IMR-90 (cell line): ENCODE results near the gene SLF2. TPM values are rescaled to one million over a fixed set of nuclear protein-coding genes. Genes with fewer than 3 reads are reported as not detected.
A peak's percentile ranks its signal among the peaks of the same experiment; 100 is the strongest.

ENCODE experiments used
- ATAC-seq: fragments of 200-7000 bp; cut with Tn5 transposase; 2 replicates; pipeline ENCODE4 v1.9.1; 2020; ENCODE audit warnings: low read depth, mild to moderate bottlenecking, moderate library complexity
- BruUV-seq: library from RNA; stranded (reverse); fragments of 400-500 nt; replicated peaks from 2 replicates; lab custom pipeline; 2021; lab: Mats Ljungman, UMichigan
- CTCF ChIA-PET: fragments of 300-600 bp; formaldehyde crosslinking; extraction: SDS; loops from one replicate; lab custom pipeline; 2021; ENCODE audit warnings: antibody characterized with exemption; lab: Yijun Ruan, JAX
- POLR2A ChIA-PET: fragments of 300-600 bp; sonication (Branson Sonifier 250); formaldehyde crosslinking; loops from one replicate; lab custom pipeline; 2022; ENCODE audit warnings: antibody characterized with exemption; ENCODE audit not compliant: unreplicated experiment; lab: Charles Lee
- DNase-seq: peaks from one replicate; pipeline ENCODE4 v3.0.0; 2013
- H2AFZ ChIP-seq: replicated peaks from 2 replicates; pipeline ENCODE3; 2013; ENCODE audit warnings: low read length, mild to moderate bottlenecking; ENCODE audit not compliant: poor library complexity
- H2AK5ac ChIP-seq: 2 replicates; pipeline ENCODE4 v1.6.1; 2013; ENCODE audit warnings: low read depth, low read length, inconsistent platforms
- H2AK9ac ChIP-seq: replicated peaks from 2 replicates; pipeline ENCODE3; 2013; ENCODE audit warnings: mild to moderate bottlenecking, low read depth, low read length, moderate library complexity; ENCODE audit not compliant: poor library complexity
- H2BK120ac ChIP-seq: 2 replicates; pipeline ENCODE4 v1.6.1; 2013; ENCODE audit warnings: low read depth, low read length, inconsistent platforms
- H2BK15ac ChIP-seq: 3 replicates; pipeline ENCODE4 v1.6.1; 2013; ENCODE audit warnings: low read depth, low read length, inconsistent platforms
- H2BK20ac ChIP-seq: 2 replicates; pipeline ENCODE4 v1.6.1; 2013; ENCODE audit warnings: low read depth, mild to moderate bottlenecking, inconsistent platforms, low read length, moderate library complexity
- H2BK5ac ChIP-seq: 2 replicates; pipeline ENCODE4 v1.6.1; 2013; ENCODE audit warnings: mild to moderate bottlenecking, low read depth, low read length, inconsistent platforms; ENCODE audit not compliant: poor library complexity, severe bottlenecking
- H3K14ac ChIP-seq: replicated peaks from 2 replicates; pipeline ENCODE4 v1.6.1; 2013; ENCODE audit warnings: low read depth, low read length, inconsistent platforms
- H3K18ac ChIP-seq: 2 replicates; pipeline ENCODE4 v1.6.1; 2013; ENCODE audit warnings: low read depth, low read length, control low read depth
- H3K23ac ChIP-seq: 2 replicates; pipeline ENCODE4 v1.6.1; 2013; ENCODE audit warnings: low read depth, low read length, inconsistent platforms
- H3K27ac ChIP-seq: 2 replicates; pipeline ENCODE4 v1.5.1; 2013; ENCODE audit warnings: mild to moderate bottlenecking, control low read depth, low read length; ENCODE audit not compliant: insufficient read depth
- H3K27me3 ChIP-seq: 2 replicates; pipeline ENCODE4 v1.6.1; 2013; ENCODE audit warnings: low read length; ENCODE audit not compliant: control insufficient read depth, insufficient read depth
- H3K36me3 ChIP-seq: 2 replicates; pipeline ENCODE4 v1.6.1; 2013; ENCODE audit warnings: low read length, mixed read lengths; ENCODE audit not compliant: control insufficient read depth, insufficient read depth
- H3K4ac ChIP-seq: 2 replicates; pipeline ENCODE4 v1.6.1; 2013; ENCODE audit warnings: low read depth, low read length, inconsistent platforms
- H3K4me1 ChIP-seq: 2 replicates; pipeline ENCODE4 v1.6.1; 2013; ENCODE audit warnings: low read length, mixed read lengths; ENCODE audit not compliant: control insufficient read depth, insufficient read depth
- H3K4me2 ChIP-seq: 2 replicates; pipeline ENCODE4 v1.6.1; 2013; ENCODE audit warnings: low read depth, mild to moderate bottlenecking, control low read depth, low read length, moderate library complexity
- H3K4me3 ChIP-seq: 2 replicates; pipeline ENCODE4 v1.5.1; 2013; ENCODE audit warnings: low read depth, mild to moderate bottlenecking, control low read depth, low read length, moderate library complexity; ENCODE audit not compliant: insufficient read depth
- H3K56ac ChIP-seq: 2 replicates; pipeline ENCODE4 v1.6.1; 2013; ENCODE audit warnings: low read length, inconsistent platforms; ENCODE audit not compliant: insufficient read depth; ENCODE audit errors: extremely low read depth
- H3K79me1 ChIP-seq, 2 experiments: 2 replicates each; pipeline ENCODE4 v1.6.1; 2013; ENCODE audit warnings: low read length in 2 of 2, inconsistent platforms in 1 of 2, low read depth in 1 of 2
- H3K9ac ChIP-seq: 2 replicates; pipeline ENCODE4 v1.6.1; 2013; ENCODE audit warnings: low read depth, low read length, control low read depth
- H3K9me1 ChIP-seq: 2 replicates; pipeline ENCODE4 v1.6.1; 2013; ENCODE audit warnings: low read length, inconsistent platforms; ENCODE audit not compliant: insufficient read depth
- H3K9me3 ChIP-seq: 2 replicates; pipeline ENCODE4 v1.6.1; 2013; ENCODE audit warnings: low read length; ENCODE audit not compliant: control insufficient read depth, insufficient read depth
- H4K20me1 ChIP-seq: 2 replicates; pipeline ENCODE4 v1.6.1; 2013; ENCODE audit warnings: low read length, inconsistent platforms; ENCODE audit not compliant: insufficient read depth
- H4K5ac ChIP-seq: 2 replicates; pipeline ENCODE4 v1.6.1; 2013; ENCODE audit warnings: mild to moderate bottlenecking, low read depth, low read length, control low read depth
- H4K8ac ChIP-seq, 2 experiments: 2 replicates each; pipeline ENCODE4 v1.6.1; 2013; ENCODE audit warnings: low read depth in 2 of 2, low read length in 2 of 2, control low read depth in 1 of 2, inconsistent platforms in 1 of 2
- H4K91ac ChIP-seq: 2 replicates; pipeline ENCODE4 v1.6.1; 2013; ENCODE audit warnings: low read depth, low read length, inconsistent platforms; ENCODE audit not compliant: insufficient read depth
- CEBPB ChIP-seq: IDR thresholded peaks from 2 replicates; pipeline ENCODE4 v1.6.1; 2012; ENCODE audit warnings: low read depth, low read length, improper control_type of control experiment
- ELK1 ChIP-seq: fragments of 150-350 bp; IDR thresholded peaks from 2 replicates; pipeline ENCODE4 v1.6.1; 2016; ENCODE audit warnings: low read depth, mild to moderate bottlenecking, low read length, moderate library complexity, borderline replicate concordance
- MAFK ChIP-seq: IDR thresholded peaks from 2 replicates; pipeline ENCODE4 v1.6.1; 2012; ENCODE audit warnings: low read depth, low read length, improper control_type of control experiment
- POLR2A ChIP-seq: IDR thresholded peaks from 2 replicates; pipeline ENCODE4 v1.6.1; 2012; ENCODE audit warnings: mild to moderate bottlenecking, low read depth, low read length
- RCOR1 ChIP-seq: IDR thresholded peaks from 2 replicates; pipeline ENCODE4 v1.6.1; 2012; ENCODE audit warnings: mild to moderate bottlenecking, low read length, improper control_type of control experiment; ENCODE audit not compliant: insufficient replicate concordance
- SMC3 ChIP-seq: fragments of 150-350 bp; IDR thresholded peaks from 2 replicates; pipeline ENCODE4 v1.6.1; 2016; ENCODE audit warnings: low read depth, mild to moderate bottlenecking, antibody characterized with exemption, low read length, moderate library complexity
- USF2 ChIP-seq: fragments of 150-350 bp; IDR thresholded peaks from 2 replicates; pipeline ENCODE4 v1.6.1; 2017; ENCODE audit warnings: mild to moderate bottlenecking, antibody characterized with exemption, low read length, low read depth
- WGBS, 2 experiments: methylation state at CpG; one replicate each; pipeline versions ENCODE4 v1.1.5 to v1.1.7; 2013; ENCODE audit warnings: missing lambda C conversion rate in 2 of 2; ENCODE audit not compliant: insufficient read length in 1 of 2; ENCODE audit errors: extremely low coverage in 2 of 2; 5-methylcytosine and 5-hydroxymethylcytosine counted together
- dilution Hi-C: fragments of 300-500 bp; cut with HindIII; formaldehyde crosslinking; loops from one replicate; pipeline ENCODE4 v1.14.3; 2018; ENCODE audit warnings: low sequenced_read_pairs; ENCODE audit not compliant: unreplicated experiment
- in situ Hi-C: fragments of 300-500 bp; cut with MboI; formaldehyde crosslinking; loops from 3 replicates; pipeline ENCODE4 v1.14.3; 2019; ENCODE audit warnings: low sequenced_read_pairs, inconsistent platforms, mixed read lengths
- intact Hi-C: fragments of 100-400 bp; cut with micrococcal nuclease; formaldehyde crosslinking; loops from 2 replicates; pipeline ENCODE4 v1.10.0; 2022
- polyA plus RNA-seq, 3 experiments: library from polyadenylated mRNA; depleted of rRNA; stranded (reverse); fragments of >200 nt; gene quantifications; 2 replicates each; pipeline ENCODE4 v1.2.3, GENCODE V29; 2012; ENCODE audit warnings: low replicate concordance in 1 of 3
- total RNA-seq: library from RNA; depleted of rRNA; stranded (reverse); fragments of >200 nt; gene quantifications from 2 replicates; pipeline ENCODE4 v1.2.3, GENCODE V29; 2012
- TF ChIP-seq, protein P1 (sequence below): conservative IDR thresholded peaks from 2 replicates; pipeline ENCODE4 v1.5.1; 2012; ENCODE audit warnings: mild to moderate bottlenecking, low read depth, low read length, improper control_type of control experiment

Gene SLF2
- total and polyA plus RNA-seq, 2 of the 4 experiments (the other 2 are of a cell fraction) = 8.5 to 21.7 TPM

GRCh38 chr10:100873827-100874326, 38.9 kb upstream of the SLF2 start (continued):
- TF ChIP-seq RCOR1 = no peak
- TF ChIP-seq CEBPB = no peak
- no peak for TF ChIP-seq POLR2A

DNA sequence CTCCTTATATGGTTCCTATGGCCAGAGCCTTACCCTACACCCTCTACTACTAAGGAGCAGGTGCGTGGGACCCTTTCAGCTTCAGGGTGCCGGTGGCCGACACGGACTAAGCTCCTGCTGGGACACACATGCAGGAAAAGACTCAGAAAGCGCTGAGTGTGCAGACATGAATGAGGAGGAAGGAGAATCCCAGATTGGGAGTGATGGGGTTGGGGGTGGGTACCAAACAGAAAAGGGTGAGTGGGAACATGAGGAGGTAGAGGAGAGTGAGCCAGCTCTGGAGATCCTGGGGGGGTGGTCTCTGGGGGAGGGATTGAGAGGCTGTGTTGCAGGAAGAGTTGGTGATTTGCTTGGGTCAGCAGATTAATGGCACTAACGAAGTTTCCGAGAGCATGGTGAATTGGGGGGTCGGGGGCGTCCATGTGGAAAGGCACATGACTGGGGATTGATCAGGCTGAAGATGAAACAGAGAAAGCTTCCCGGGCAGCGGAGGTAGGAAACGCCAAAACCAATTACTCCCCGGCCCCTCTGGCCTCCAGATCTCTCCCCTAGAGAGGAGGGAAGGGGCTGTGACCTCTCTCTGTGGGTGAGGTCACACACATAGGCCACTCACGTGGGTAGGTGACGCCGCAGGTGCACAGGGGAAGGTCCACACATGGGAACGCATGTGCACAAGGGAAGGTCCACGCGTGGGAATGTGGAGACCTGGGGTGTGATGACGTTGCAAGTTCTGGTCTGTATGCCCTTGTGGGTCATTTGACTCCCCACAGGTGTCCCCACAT, 37.9 kb upstream of the SLF2 start:
- Histone ChIP-seq H3K27me3 (no peaks in the 10 kb centered on the region), H4K91ac (no peak overlapping the region), H3K23ac (no peak overlapping the region), H3K4me2 (no peak overlapping the region), H2BK15ac (no peak overlapping the region), H3K36me3 (no peaks in the 10 kb centered on the region), H4K8ac (no peak overlapping the region), H4K5ac (no peak overlapping the region), H3K9me3 (no peaks in the 10 kb centered on the region), H2BK5ac (no peak overlapping the region), H2BK20ac (no peak overlapping the region), H3K14ac (no peak overlapping the region), H3K4ac (no peak overlapping the region), H2AK5ac (no peak overlapping the region), H3K79me1 (no peaks in the 10 kb centered on the region), H3K18ac (no peak overlapping the region), H3K4me3 (no peak overlapping the region), H2AFZ (no peak overlapping the region), H4K20me1 (no peaks in the 10 kb centered on the region), H3K4me1 (peaks cover 12% of the 10 kb centered on the region), H3K56ac (no peak overlapping the region), H3K9ac (no peak overlapping the region), H3K27ac (no peak overlapping the region), H3K9me1 (peaks cover 10% of the 10 kb centered on the region), H2BK120ac (no peak overlapping the region), H2AK9ac (no peak overlapping the region)
- ChIA-PET CTCF (no interaction called here), POLR2A (interaction anchor here (0.5 kb wide), 1 partner anchor 27 kb away, joined by 3 read pairs; no protein-coding TSS in a partner anchor)
- intact Hi-C loops (loop anchor here (5.0 to 10.0 kb wide), 2 partner anchors 130 to 358 kb away; partner anchors contain the start of genes PAX2 and SEC31B), dilution Hi-C loops (no loop called here), in situ Hi-C loops (loop anchor here (5.0 to 25.0 kb wide), 2 partner anchors 203 to 538 kb away; partner anchors contain the start of genes PKD2L1 and SCD)
- no peak for TF ChIP-seq USF2
- no peak for TF ChIP-seq SMC3
- peak; percentile 80 for TF ChIP-seq MAFK
- TF ChIP-seq ELK1 = no peak
- TF ChIP-seq, protein P1, sequence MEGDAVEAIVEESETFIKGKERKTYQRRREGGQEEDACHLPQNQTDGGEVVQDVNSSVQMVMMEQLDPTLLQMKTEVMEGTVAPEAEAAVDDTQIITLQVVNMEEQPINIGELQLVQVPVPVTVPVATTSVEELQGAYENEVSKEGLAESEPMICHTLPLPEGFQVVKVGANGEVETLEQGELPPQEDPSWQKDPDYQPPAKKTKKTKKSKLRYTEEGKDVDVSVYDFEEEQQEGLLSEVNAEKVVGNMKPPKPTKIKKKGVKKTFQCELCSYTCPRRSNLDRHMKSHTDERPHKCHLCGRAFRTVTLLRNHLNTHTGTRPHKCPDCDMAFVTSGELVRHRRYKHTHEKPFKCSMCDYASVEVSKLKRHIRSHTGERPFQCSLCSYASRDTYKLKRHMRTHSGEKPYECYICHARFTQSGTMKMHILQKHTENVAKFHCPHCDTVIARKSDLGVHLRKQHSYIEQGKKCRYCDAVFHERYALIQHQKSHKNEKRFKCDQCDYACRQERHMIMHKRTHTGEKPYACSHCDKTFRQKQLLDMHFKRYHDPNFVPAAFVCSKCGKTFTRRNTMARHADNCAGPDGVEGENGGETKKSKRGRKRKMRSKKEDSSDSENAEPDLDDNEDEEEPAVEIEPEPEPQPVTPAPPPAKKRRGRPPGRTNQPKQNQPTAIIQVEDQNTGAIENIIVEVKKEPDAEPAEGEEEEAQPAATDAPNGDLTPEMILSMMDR = no peak
- no peak for TF ChIP-seq RCOR1
- no TSS peak for BruUV-seq
- ATAC-seq (no peak), DNase-seq (no peak)
- WGBS, 2 experiments = 82% methylated on average over 4 of the region's 20 CpGs; no CpG with 5 or more reads in 1 of the 2 experiments
